BJ (cell line): ENCODE measurements around the gene FA2H. TPM values are rescaled to one million over a fixed set of nuclear protein-coding genes. Genes with fewer than 3 reads are reported as not detected.
"Not testable (repeated sequence)": the region's sequence is repeated elsewhere in the genome, so short reads cannot be mapped to it uniquely, and the experiment has no call there.

ENCODE experiments used
- CTCF ChIA-PET: fragments of 350-600 bp; formaldehyde crosslinking; extraction: SDS; loops from one replicate; lab custom pipeline; 2021; ENCODE audit warnings: antibody characterized with exemption, inconsistent platforms; lab: Yijun Ruan, JAX
- POLR2A ChIA-PET: fragments of 300-600 bp; sonication (Branson Sonifier 250); formaldehyde crosslinking; extraction: SDS; loops from one replicate; lab custom pipeline; 2021; ENCODE audit warnings: antibody characterized with exemption; lab: Charles Lee
- DNase-seq: peaks from one replicate; pipeline ENCODE4 v3.0.0-alpha.2; 2011; ENCODE audit warnings: low read depth
- H3K27me3 ChIP-seq: 2 replicates; pipeline ENCODE4 v1.6.0; 2011; ENCODE audit warnings: low read length; ENCODE audit not compliant: control insufficient read depth, insufficient read depth
- H3K36me3 ChIP-seq: 2 replicates; pipeline ENCODE4 v1.5.1; 2011; ENCODE audit warnings: low read length; ENCODE audit not compliant: control insufficient read depth, insufficient read depth
- H3K4me3 ChIP-seq: 2 replicates; pipeline ENCODE4 v1.5.1; 2011; ENCODE audit warnings: low read depth, mild to moderate bottlenecking, control low read depth, low read length
- polyA plus RNA-seq: library from polyadenylated mRNA; depleted of rRNA; stranded (reverse); fragments of >200 nt; gene quantifications from 2 replicates; pipeline ENCODE4 v1.2.3, GENCODE V29; 2011
- TF ChIP-seq, protein P1 (sequence below): IDR thresholded peaks from 2 replicates; pipeline ENCODE4 v1.5.1; 2011; ENCODE audit warnings: low read depth, mild to moderate bottlenecking, control low read depth, inconsistent platforms, low read length, moderate library complexity; ENCODE audit not compliant: insufficient read depth

Gene FA2H
- polyA plus RNA-seq, 1 experiment = not detected

DNA sequence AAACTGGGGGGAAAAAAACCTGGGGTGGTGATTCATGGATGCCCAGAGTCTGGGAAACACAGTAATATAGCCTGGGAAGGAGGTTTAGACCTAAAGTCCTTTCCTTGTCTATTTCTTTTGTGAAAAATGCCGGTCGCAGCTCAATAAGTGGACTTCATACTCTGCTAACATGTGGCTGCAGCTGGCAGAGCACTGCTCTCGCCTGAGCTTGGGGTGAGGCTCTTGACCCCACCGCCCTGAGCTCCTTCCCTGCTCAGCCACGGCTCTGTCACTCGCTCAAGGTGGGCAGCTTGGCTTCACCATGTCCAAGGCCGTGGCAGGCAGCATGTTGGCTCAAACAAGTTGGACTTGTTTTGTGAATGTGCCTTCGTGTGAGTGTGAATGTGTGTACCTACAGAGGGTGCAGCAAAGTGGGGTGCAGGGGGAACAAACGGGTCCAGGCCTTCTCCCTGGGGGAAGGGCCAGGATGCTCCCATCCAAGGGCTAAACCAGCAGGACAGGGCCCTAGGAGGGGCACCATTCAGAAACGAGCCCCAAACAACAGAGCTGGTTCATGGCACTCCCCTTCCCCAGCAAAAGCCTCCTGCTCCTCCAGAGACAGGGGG is 4.9 kb downstream of the FA2H start:
- POLR2A ChIA-PET = no interaction called here
- Histone ChIP-seq H3K36me3 (no peaks in the 10 kb centered on the region), H3K4me3 (no peak overlapping the region), H3K27me3 (peaks cover 21% of the 10 kb centered on the region)
- CTCF ChIA-PET = interaction anchor here (1.4 kb wide), 1 partner anchor 16 kb away, joined by 3 read pairs; no protein-coding TSS in a partner anchor
- TF ChIP-seq, protein P1, sequence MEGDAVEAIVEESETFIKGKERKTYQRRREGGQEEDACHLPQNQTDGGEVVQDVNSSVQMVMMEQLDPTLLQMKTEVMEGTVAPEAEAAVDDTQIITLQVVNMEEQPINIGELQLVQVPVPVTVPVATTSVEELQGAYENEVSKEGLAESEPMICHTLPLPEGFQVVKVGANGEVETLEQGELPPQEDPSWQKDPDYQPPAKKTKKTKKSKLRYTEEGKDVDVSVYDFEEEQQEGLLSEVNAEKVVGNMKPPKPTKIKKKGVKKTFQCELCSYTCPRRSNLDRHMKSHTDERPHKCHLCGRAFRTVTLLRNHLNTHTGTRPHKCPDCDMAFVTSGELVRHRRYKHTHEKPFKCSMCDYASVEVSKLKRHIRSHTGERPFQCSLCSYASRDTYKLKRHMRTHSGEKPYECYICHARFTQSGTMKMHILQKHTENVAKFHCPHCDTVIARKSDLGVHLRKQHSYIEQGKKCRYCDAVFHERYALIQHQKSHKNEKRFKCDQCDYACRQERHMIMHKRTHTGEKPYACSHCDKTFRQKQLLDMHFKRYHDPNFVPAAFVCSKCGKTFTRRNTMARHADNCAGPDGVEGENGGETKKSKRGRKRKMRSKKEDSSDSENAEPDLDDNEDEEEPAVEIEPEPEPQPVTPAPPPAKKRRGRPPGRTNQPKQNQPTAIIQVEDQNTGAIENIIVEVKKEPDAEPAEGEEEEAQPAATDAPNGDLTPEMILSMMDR = no peak
- DNase-seq = no peak

DNA sequence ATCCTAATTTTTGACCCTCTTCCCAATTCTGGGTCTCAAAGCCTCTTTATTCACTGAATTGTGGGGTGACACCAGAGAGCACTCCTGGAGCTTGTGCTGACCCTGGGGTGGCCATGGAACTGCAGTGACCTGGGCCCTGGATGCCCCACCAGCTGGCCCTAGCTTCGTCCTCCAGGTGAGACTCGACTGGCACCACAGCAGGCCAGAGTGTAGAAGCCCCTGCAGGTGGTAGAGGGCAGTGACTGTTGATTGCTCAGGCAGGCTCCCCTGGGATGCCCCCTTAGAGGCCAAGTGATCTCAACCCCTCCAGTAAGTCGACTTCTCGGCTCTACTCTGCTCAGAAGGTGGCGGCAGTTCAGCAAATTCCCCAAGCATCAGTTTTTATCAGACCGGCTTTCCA is 6.4 kb downstream of the FA2H start:
- CTCF ChIA-PET = interaction anchor here (1.4 kb wide), 1 partner anchor 14 kb away, joined by 3 read pairs; no protein-coding TSS in a partner anchor
- POLR2A ChIA-PET = no interaction called here
- Histone ChIP-seq H3K27me3 (peaks cover 11% of the 10 kb centered on the region), H3K36me3 (no peaks in the 10 kb centered on the region), H3K4me3 (no peak overlapping the region)
- TF ChIP-seq, protein P1 = no peak
- DNase-seq = no peak

DNA sequence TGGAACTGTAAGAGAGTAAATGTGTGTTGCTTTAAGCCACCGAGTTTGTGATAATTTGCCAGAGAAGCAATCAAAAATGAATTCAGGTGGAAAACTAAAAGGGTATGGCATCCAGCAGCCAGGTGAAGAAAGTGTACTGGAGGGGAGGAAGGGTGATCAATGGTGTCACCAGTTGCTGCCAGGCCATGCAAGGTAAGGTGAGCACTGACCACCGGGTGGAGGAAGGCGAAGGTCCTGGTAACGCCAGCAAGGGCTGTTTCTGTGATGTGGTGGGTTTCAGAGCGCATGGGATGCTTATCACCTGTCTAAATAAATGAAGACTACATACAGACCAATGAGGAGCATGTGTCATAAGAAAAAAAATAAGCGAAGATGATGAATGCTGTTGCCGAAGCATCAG is 6.9 kb downstream of the FA2H start:
- POLR2A ChIA-PET = no interaction called here
- no peak overlapping the region for H3K4me3 ChIP-seq
- H3K27me3 ChIP-seq = peaks cover 11% of the 10 kb centered on the region
- TF ChIP-seq, protein P1 = no peak
- DNase-seq = no peak
- H3K36me3 ChIP-seq = no peaks in the 10 kb centered on the region
- CTCF ChIA-PET = no interaction called here

DNA sequence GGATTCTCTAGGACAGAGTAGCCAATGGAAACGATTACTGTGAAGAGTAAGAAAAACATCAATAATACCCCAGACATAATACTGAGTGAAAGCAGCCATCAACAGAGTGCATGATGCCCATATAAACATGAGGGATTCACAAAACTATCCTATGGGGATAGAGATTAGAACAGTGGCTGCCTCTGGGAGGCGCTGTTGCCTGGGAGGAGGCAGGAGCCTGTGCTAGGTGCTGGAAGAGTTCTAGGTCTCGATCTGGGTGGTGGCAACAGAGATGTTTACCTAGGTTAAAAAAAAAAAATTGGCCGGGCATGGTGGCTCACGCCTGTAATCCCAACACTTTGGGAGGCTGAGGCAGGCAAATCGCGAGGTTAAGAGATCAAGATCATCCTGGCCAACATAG is 7.9 kb downstream of the FA2H start:
- H3K4me3 ChIP-seq = no peak overlapping the region
- no peak for DNase-seq
- TF ChIP-seq, protein P1 = no peak
- peaks cover 6% of the 10 kb centered on the region for H3K27me3 ChIP-seq
- POLR2A ChIA-PET = interaction anchor here (0.6 kb wide), 1 partner anchor 17 kb away, joined by 3 read pairs; no protein-coding TSS in a partner anchor
- H3K36me3 ChIP-seq = no peaks in the 10 kb centered on the region
- CTCF ChIA-PET = no interaction called here

DNA sequence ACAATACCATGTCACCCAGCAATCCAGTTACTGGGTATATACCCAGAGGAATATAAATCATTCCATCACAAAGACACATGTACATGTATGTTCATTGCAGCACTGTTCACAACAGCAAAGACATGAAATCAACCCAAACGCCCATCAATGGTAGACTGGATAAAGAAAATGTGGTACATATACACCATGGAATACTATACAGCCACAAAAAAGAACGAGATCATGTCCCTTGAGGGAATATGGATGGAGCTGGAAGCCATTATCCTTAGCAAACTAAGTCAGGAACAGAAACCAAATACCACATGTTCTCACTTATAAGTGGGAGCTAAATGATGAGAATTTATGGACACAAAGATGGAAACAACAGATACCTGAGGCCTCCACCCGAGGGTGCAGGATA is 10.4 kb downstream of the FA2H start:
- H3K4me3 ChIP-seq, DNase-seq, H3K36me3 ChIP-seq, H3K27me3 ChIP-seq, POLR2A ChIA-PET: not testable (repeated sequence)
- CTCF ChIA-PET = interaction anchor here (1.6 kb wide), 1 partner anchor 49 kb away, joined by 4 read pairs; no protein-coding TSS in a partner anchor

DNA sequence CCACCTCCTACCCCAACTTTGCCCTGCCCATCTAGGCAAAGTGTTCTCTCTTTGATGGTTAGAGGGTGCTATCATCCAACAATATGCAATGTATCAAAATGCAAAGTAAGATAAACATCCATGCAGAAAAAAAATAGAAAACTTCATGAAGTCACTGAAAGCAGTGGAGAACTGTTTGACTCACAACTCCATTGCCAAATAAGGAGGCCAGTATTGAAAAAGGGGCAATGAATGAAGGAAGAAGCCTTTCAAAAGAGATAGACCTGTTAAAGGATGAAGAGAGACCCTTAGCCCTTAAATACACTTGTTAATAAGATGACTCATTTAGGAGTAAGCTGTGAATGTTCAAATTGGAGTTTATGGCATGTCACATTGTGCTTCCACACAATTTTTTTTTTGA is 13.0 kb downstream of the FA2H start:
- Histone ChIP-seq H3K27me3 (no peaks in the 10 kb centered on the region), H3K36me3 (no peaks in the 10 kb centered on the region), H3K4me3 (no peak overlapping the region)
- no peak for DNase-seq
- ChIA-PET POLR2A (no interaction called here), CTCF (no interaction called here)
- TF ChIP-seq, protein P1 = no peak
